Trophoblast cell (in vitro differentiated cells and primary cell): Measurements from ENCODE around the gene XBP1.
A peak's percentile ranks its signal among the peaks of the same experiment; 100 is the strongest.

Source experiments
- DNase-seq, 2 donors: peaks; one replicate each; pipeline ENCODE4 v3.0.0-alpha.2; 2016
- H2AFZ ChIP-seq: 2 replicates; pipeline ENCODE4 v1.6.1; 2013; ENCODE audit warnings: low read length, moderate library complexity, mild to moderate bottlenecking; ENCODE audit not compliant: insufficient read depth, poor library complexity
- H2AK5ac ChIP-seq: 2 replicates; pipeline ENCODE4 v1.6.1; 2013; ENCODE audit warnings: mild to moderate bottlenecking, low read length
- H2BK120ac ChIP-seq: 2 replicates; pipeline ENCODE4 v1.6.1; 2013; ENCODE audit warnings: low read length, mild to moderate bottlenecking, moderate library complexity; ENCODE audit not compliant: insufficient read depth, poor library complexity
- H2BK12ac ChIP-seq: 2 replicates; pipeline ENCODE4 v1.6.1; 2013; ENCODE audit warnings: mild to moderate bottlenecking, low read length, moderate library complexity
- H2BK5ac ChIP-seq: 2 replicates; pipeline ENCODE4 v1.6.1; 2013; ENCODE audit warnings: low read length, low read depth, moderate library complexity, mild to moderate bottlenecking; ENCODE audit not compliant: poor library complexity
- H3K14ac ChIP-seq: 2 replicates; pipeline ENCODE4 v1.6.1; 2013; ENCODE audit warnings: mild to moderate bottlenecking, low read length
- H3K18ac ChIP-seq: 2 replicates; pipeline ENCODE4 v1.6.1; 2013; ENCODE audit warnings: mild to moderate bottlenecking, low read length
- H3K23ac ChIP-seq: 2 replicates; pipeline ENCODE4 v1.6.1; 2013; ENCODE audit warnings: low read length
- H3K27ac ChIP-seq: 2 replicates; pipeline ENCODE4 v1.5.1; 2013; ENCODE audit warnings: low read depth, mild to moderate bottlenecking, inconsistent platforms, low read length, moderate library complexity
- H3K27me3 ChIP-seq: 2 replicates; pipeline ENCODE4 v1.6.1; 2013; ENCODE audit warnings: inconsistent platforms, mild to moderate bottlenecking, low read length, moderate library complexity; ENCODE audit not compliant: insufficient read depth
- H3K36me3 ChIP-seq, 2 experiments: 1 replicate in 1 of 2; 2 replicates in 1 of 2; pipeline ENCODE4 v1.6.1; 2013; ENCODE audit warnings: low read length in 2 of 2, mild to moderate bottlenecking in 2 of 2, moderate library complexity in 1 of 2; ENCODE audit not compliant: insufficient read depth in 2 of 2, control insufficient read depth in 1 of 2
- H3K4ac ChIP-seq: 2 replicates; pipeline ENCODE4 v1.6.1; 2013; ENCODE audit warnings: low read depth, mild to moderate bottlenecking, low read length, moderate library complexity
- H3K4me1 ChIP-seq, 2 experiments: 1 replicate in 1 of 2; 2 replicates in 1 of 2; pipeline ENCODE4 v1.6.1; 2013; ENCODE audit warnings: low read length in 2 of 2, mild to moderate bottlenecking in 2 of 2, moderate library complexity in 1 of 2; ENCODE audit not compliant: insufficient read depth in 2 of 2, control insufficient read depth in 1 of 2
- H3K4me2 ChIP-seq: 2 replicates; pipeline ENCODE4 v1.6.1; 2013; ENCODE audit warnings: inconsistent platforms, mild to moderate bottlenecking, low read length, moderate library complexity
- H3K4me3 ChIP-seq: 2 replicates; pipeline ENCODE4 v1.5.1; 2013; ENCODE audit warnings: mild to moderate bottlenecking, low read depth, low read length, inconsistent platforms
- H3K79me1 ChIP-seq: one replicate; pipeline ENCODE4 v1.6.1; 2013; ENCODE audit warnings: low read length
- H3K79me2 ChIP-seq: 2 replicates; pipeline ENCODE4 v1.6.1; 2013; ENCODE audit warnings: low read length, mild to moderate bottlenecking; ENCODE audit not compliant: control insufficient read depth, insufficient read depth, poor library complexity
- H3K9ac ChIP-seq: 2 replicates; pipeline ENCODE4 v1.6.1; 2013; ENCODE audit warnings: mild to moderate bottlenecking, low read length
- H3K9me3 ChIP-seq: 2 replicates; pipeline ENCODE4 v1.6.1; 2013; ENCODE audit warnings: low read depth, mild to moderate bottlenecking, control low read depth, inconsistent platforms, low read length; ENCODE audit not compliant: insufficient read depth
- H4K12ac ChIP-seq: 2 replicates; pipeline ENCODE4 v1.6.1; 2013; ENCODE audit warnings: low read depth, mild to moderate bottlenecking, low read length, moderate library complexity
- H4K8ac ChIP-seq: 2 replicates; pipeline ENCODE4 v1.6.1; 2013; ENCODE audit warnings: low read depth, mild to moderate bottlenecking, low read length, moderate library complexity
- H4K91ac ChIP-seq: one replicate; pipeline ENCODE4 v1.6.1; 2013; ENCODE audit warnings: low read depth, mild to moderate bottlenecking, low read length, moderate library complexity
- WGBS: extraction: QIAGEN DNeasy Blood & Tissue Kit; methylation state at CpG from one replicate; pipeline ENCODE4 v1.1.7; 2013; ENCODE audit warnings: missing lambda C conversion rate; ENCODE audit not compliant: insufficient read length, insufficient coverage; ENCODE audit errors: extremely low coverage; 5-methylcytosine and 5-hydroxymethylcytosine counted together

Gene XBP1

DNA sequence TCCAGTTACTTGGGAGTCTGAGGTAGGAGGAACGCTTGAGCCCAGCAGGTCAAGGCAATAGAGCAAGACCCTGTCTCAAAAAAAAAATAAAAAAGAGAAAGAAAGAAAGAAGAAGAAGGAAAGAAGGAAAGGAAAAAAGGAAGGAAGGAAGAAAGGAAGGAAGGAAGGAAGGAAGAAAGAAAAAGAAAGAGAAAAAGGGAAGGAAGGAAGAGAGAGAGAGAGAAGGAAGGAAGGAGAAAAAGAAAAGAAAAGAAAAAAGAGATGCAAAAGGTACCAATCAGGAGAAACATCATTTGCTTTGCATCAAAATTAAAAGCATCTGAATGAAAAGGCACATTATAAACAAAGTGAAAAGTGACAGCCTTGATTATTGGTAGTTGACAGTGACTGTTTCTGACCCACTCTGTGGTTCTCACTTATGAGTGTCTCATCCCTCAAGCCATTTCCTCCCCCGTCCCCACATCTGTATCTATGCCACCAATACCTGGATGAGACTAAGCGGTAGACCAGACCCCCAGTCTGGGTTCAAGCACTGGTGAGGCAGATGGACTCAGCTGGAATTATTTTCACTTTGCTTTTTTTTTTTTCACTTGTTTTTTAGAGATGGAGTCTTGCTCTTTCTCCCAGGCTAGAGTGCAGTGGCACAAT is 33.0 kb upstream of the XBP1 start:
- H4K8ac ChIP-seq, result no peak overlapping the region
- peaks cover 3% of the 10 kb centered on the region for H3K9me3 ChIP-seq
- H3K4ac ChIP-seq, result no peak overlapping the region
- no peak overlapping the region for H3K9ac ChIP-seq
- no peak overlapping the region for H3K23ac ChIP-seq
- no peaks in the 10 kb centered on the region for H3K27me3 ChIP-seq
- no peak overlapping the region for H3K4me3 ChIP-seq
- WGBS, result no CpG with 5 or more reads among the region's 3 CpGs
- no peak overlapping the region for H2AK5ac ChIP-seq
- H3K27ac ChIP-seq, result no peak overlapping the region
- no peak overlapping the region for H2BK120ac ChIP-seq
- H3K18ac ChIP-seq, result no peak overlapping the region
- no peak overlapping the region for H2BK12ac ChIP-seq
- H2BK5ac ChIP-seq, result no peak overlapping the region
- H3K79me1 ChIP-seq, result no peaks in the 10 kb centered on the region
- H3K4me2 ChIP-seq, result no peak overlapping the region
- no peak overlapping the region for H2AFZ ChIP-seq
- H3K79me2 ChIP-seq, result no peaks in the 10 kb centered on the region
- H4K12ac ChIP-seq, result no peak overlapping the region
- no peak overlapping the region for H3K14ac ChIP-seq
- no peak for DNase-seq
- H3K4me1 ChIP-seq, result no peaks in the 10 kb centered on the region
- no peaks in the 10 kb centered on the region for H3K36me3 ChIP-seq
- H4K91ac ChIP-seq, result no peak overlapping the region

DNA sequence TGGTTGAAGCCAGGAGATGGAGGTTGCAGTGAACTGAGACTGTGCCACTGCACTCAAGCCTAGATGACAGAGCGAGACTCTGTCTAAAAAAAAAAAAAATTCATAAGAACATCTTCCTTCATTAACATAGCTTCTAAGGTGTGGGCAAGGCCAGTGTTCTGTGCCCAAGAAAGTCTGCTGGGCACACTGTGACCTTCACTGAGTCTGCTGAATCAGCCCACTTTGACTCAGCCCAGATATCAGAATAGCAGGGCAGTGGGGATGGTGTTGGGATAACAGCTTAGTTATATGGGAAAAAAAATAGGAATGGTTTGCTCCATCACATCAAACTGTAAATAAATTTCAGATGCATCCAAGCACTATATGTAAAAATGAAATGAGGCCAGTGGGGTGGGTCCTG is 32.4 kb upstream of the XBP1 start:
- Histone ChIP-seq H2BK5ac (no peak overlapping the region), H2AFZ (no peak overlapping the region), H3K27ac (no peak overlapping the region), H2BK12ac (no peak overlapping the region), H3K9me3 (peaks cover 3% of the 10 kb centered on the region), H3K4ac (no peak overlapping the region), H3K79me2 (no peaks in the 10 kb centered on the region), H4K8ac (no peak overlapping the region), H3K4me2 (no peak overlapping the region), H3K9ac (no peak overlapping the region), H3K23ac (no peak overlapping the region), H3K18ac (no peak overlapping the region), H3K36me3 (no peaks in the 10 kb centered on the region), H3K4me3 (no peak overlapping the region), H3K4me1 (no peaks in the 10 kb centered on the region), H3K27me3 (no peaks in the 10 kb centered on the region), H4K12ac (no peak overlapping the region), H2AK5ac (no peak overlapping the region), H4K91ac (no peak overlapping the region), H3K14ac (no peak overlapping the region), H2BK120ac (no peak overlapping the region), H3K79me1 (no peaks in the 10 kb centered on the region)
- DNase-seq, result no peak
- WGBS, result no CpG with 5 or more reads among the region's 1 CpG

DNA sequence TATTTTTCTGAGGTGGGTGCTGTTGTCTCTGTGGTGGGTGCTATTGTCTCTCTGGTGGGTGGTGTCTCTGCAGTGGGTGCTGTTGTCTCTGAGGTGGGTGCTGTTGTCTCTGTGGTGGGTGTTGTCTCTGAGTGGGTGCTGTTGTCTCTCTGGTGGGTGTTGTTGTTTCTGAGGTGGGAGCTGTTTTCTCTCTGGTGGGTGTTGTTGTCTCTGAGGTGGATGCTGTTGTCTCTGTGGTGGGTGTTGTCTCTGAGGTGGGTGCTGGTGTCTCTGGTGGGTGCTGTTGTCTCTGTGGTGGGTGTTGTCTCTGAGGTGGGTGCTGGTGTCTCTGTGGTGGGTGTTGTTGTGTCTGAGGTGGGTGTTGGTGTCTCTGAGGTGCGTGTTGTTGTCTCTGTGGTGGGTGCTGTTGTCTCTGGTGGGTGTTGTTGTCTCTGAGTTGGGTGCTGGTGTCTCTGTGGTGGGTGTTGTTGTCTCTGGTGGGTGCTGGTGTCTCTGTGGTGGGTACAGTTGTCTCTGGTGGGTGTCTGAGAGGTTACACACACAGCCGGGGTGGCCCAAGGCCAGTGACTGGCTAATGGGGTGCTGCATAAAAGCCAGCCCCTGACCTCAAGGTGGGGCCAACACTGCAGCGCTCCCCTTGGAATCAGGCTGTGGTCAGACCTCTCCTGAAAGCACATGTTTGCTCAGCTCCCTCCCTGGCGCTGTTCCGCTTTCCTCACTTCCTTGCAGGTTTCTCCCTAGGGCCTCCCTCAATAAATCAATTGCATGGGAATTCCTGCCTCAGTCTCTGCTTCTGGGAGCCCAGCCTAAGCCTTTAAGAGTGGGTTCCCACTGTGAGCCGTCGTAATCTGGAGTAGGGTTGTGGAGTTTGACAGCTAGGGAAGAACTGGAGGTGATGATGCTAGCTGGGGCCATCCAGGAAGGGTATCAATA is 31.0 kb upstream of the XBP1 start:
- Histone ChIP-seq H3K4me3 (peak overlapping the region; percentile 1), H3K23ac (no peak overlapping the region), H3K4ac (no peak overlapping the region), H3K36me3 (no peaks in the 10 kb centered on the region), H3K79me1 (no peaks in the 10 kb centered on the region), H3K9ac (no peak overlapping the region), H3K14ac (no peak overlapping the region), H3K9me3 (peaks cover 3% of the 10 kb centered on the region), H3K27me3 (no peaks in the 10 kb centered on the region), H2AFZ (no peak overlapping the region), H3K4me2 (no peak overlapping the region), H4K8ac (no peak overlapping the region), H2BK12ac (no peak overlapping the region), H3K79me2 (no peaks in the 10 kb centered on the region), H2BK5ac (no peak overlapping the region), H2BK120ac (no peak overlapping the region), H2AK5ac (no peak overlapping the region), H3K18ac (no peak overlapping the region), H4K12ac (no peak overlapping the region), H3K4me1 (no peaks in the 10 kb centered on the region), H4K91ac (no peak overlapping the region), H3K27ac (no peak overlapping the region)
- WGBS, result no CpG with 5 or more reads among the region's 7 CpGs
- DNase-seq, result no peak

DNA sequence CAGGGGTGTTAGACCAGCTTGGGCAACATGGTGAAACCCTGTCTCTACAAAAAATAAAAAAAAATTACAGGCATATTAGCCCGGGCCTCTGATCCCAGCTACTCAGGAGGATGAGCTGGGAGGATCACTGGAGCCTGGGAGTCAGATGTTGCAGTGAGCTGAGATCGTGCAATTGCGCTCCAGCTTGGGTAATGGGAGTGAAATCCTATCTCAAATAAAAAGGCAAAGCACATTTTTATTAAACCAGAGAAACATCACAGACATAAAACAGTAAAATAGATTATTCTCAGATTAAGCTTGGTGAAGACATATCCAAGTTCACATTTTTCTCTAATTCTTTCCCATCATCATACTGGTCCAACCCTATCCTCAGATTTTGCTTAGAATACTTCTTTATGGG is 30.1 kb upstream of the XBP1 start:
- no peak overlapping the region for H2AK5ac ChIP-seq
- no peak overlapping the region for H3K27ac ChIP-seq
- no peak overlapping the region for H3K18ac ChIP-seq
- no peak overlapping the region for H3K4me3 ChIP-seq
- H2BK5ac ChIP-seq, result no peak overlapping the region
- no peak overlapping the region for H4K91ac ChIP-seq
- H3K4me1 ChIP-seq, result no peaks in the 10 kb centered on the region
- no peaks in the 10 kb centered on the region for H3K79me2 ChIP-seq
- no peak for DNase-seq
- no peaks in the 10 kb centered on the region for H3K36me3 ChIP-seq
- no peak overlapping the region for H3K14ac ChIP-seq
- WGBS, result no CpG with 5 or more reads among the region's 3 CpGs
- no peak overlapping the region for H3K23ac ChIP-seq
- peaks cover 3% of the 10 kb centered on the region for H3K9me3 ChIP-seq
- H3K4me2 ChIP-seq, result no peak overlapping the region
- no peak overlapping the region for H2AFZ ChIP-seq
- no peak overlapping the region for H3K4ac ChIP-seq
- no peaks in the 10 kb centered on the region for H3K27me3 ChIP-seq
- H4K12ac ChIP-seq, result no peak overlapping the region
- H4K8ac ChIP-seq, result no peak overlapping the region
- H3K79me1 ChIP-seq, result no peaks in the 10 kb centered on the region
- no peak overlapping the region for H2BK120ac ChIP-seq
- H2BK12ac ChIP-seq, result no peak overlapping the region
- no peak overlapping the region for H3K9ac ChIP-seq
